WTC11 (cell line): ENCODE measurements around the gene EXOSC1. TPM values are rescaled to one million over a fixed set of nuclear protein-coding genes. Genes with fewer than 3 reads are reported as not detected.

Source experiments
- ATAC-seq: fragments of 200-7000 bp; cut with Tn5 transposase; 2 replicates; pipeline ENCODE4 v1.10.0; 2021; ENCODE audit warnings: mild to moderate bottlenecking, moderate library complexity
- CTCF ChIA-PET: fragments of 300-600 bp; sonication (Branson Sonifier 250); formaldehyde crosslinking; loops from one replicate; lab custom pipeline; 2021; ENCODE audit warnings: antibody characterized with exemption; lab: Charles Lee
- POLR2A ChIA-PET: fragments of 350-600 bp; sonication (Branson Sonifier 250); formaldehyde crosslinking; loops from one replicate; lab custom pipeline; 2021; ENCODE audit warnings: antibody characterized with exemption; lab: Charles Lee
- DNase-seq: peaks from one replicate; pipeline ENCODE4 v3.0.0; 2021; ENCODE audit warnings: low spot score
- H3K27ac Mint-ChIP-seq: 2 replicates; pipeline ENCODE4 v1.8.0; 2021; ENCODE audit warnings: mixed read lengths
- H3K27me3 Mint-ChIP-seq: 2 replicates; pipeline ENCODE4 v1.8.0; 2021; ENCODE audit warnings: low read depth, mild to moderate bottlenecking, moderate library complexity, mixed read lengths
- H3K36me3 Mint-ChIP-seq: 2 replicates; pipeline ENCODE4 v1.8.0; 2021; ENCODE audit warnings: mixed read lengths
- H3K4me1 Mint-ChIP-seq: 2 replicates; pipeline ENCODE4 v1.8.0; 2022; ENCODE audit warnings: mixed read lengths
- H3K4me3 Mint-ChIP-seq: 2 replicates; pipeline ENCODE4 v1.8.0; 2021; ENCODE audit warnings: mild to moderate bottlenecking, moderate library complexity, mixed read lengths
- H3K9me3 Mint-ChIP-seq: 2 replicates; pipeline ENCODE4 v1.8.0; 2021; ENCODE audit warnings: mixed read lengths
- CBFB ChIP-seq: sonication (generic); formaldehyde crosslinking; IDR thresholded peaks from 2 replicates; pipeline ENCODE4 v1.8.1; 2022; ENCODE audit warnings: mild to moderate bottlenecking, low read depth, missing genetic modification reagents
- EMX1 ChIP-seq: fragments of 250-450 bp; sonication (Bioruptor Pico); IDR thresholded peaks from 2 replicates; pipeline ENCODE4 v1.8.0; 2021; ENCODE audit warnings: mild to moderate bottlenecking
- ERG ChIP-seq: fragments of 250-450 bp; sonication (Bioruptor Pico); IDR thresholded peaks from 2 replicates; pipeline ENCODE4 v1.8.0; 2021; ENCODE audit warnings: mild to moderate bottlenecking
- ETV6 ChIP-seq: sonication (generic); formaldehyde crosslinking; IDR thresholded peaks from 2 replicates; pipeline ENCODE4 v1.8.1; 2022; ENCODE audit warnings: mild to moderate bottlenecking, missing genetic modification reagents
- GABPB1 ChIP-seq: sonication (generic); formaldehyde crosslinking; IDR thresholded peaks from 2 replicates; pipeline ENCODE4 v1.8.1; 2023; ENCODE audit warnings: mild to moderate bottlenecking, missing genetic modification reagents
- GTF2I ChIP-seq: fragments of 250-450 bp; sonication (Bioruptor Pico); conservative IDR thresholded peaks from 2 replicates; pipeline ENCODE4 v1.4.0; 2021; ENCODE audit warnings: mild to moderate bottlenecking
- HMGA2 ChIP-seq: fragments of 250-450 bp; sonication (Bioruptor Pico); IDR thresholded peaks from 2 replicates; pipeline ENCODE4 v1.4.0; 2021; ENCODE audit warnings: mild to moderate bottlenecking, moderate library complexity
- MAX ChIP-seq: sonication (generic); formaldehyde crosslinking; IDR thresholded peaks from 2 replicates; pipeline ENCODE4 v1.8.0; 2022; ENCODE audit warnings: mild to moderate bottlenecking, missing genetic modification reagents
- RELA ChIP-seq: sonication (generic); formaldehyde crosslinking; IDR thresholded peaks from 2 replicates; pipeline ENCODE4 v1.8.1; 2022; ENCODE audit warnings: missing genetic modification reagents, mild to moderate bottlenecking, borderline replicate concordance
- SP1 ChIP-seq: sonication (generic); formaldehyde crosslinking; conservative IDR thresholded peaks from 2 replicates; pipeline ENCODE4 v1.8.1; 2022; ENCODE audit warnings: missing genetic modification reagents
- STAT6 ChIP-seq: sonication (generic); formaldehyde crosslinking; conservative IDR thresholded peaks from 2 replicates; pipeline ENCODE4 v1.8.1; 2023; ENCODE audit warnings: mild to moderate bottlenecking, low read depth, missing genetic modification reagents, moderate library complexity
- TP53 ChIP-seq: sonication (generic); formaldehyde crosslinking; IDR thresholded peaks from 2 replicates; pipeline ENCODE4 v1.8.1; 2023; ENCODE audit warnings: mild to moderate bottlenecking, missing genetic modification reagents
- ZNF425 ChIP-seq: fragments of 250-450 bp; sonication (Bioruptor Pico); conservative IDR thresholded peaks from 2 replicates; pipeline ENCODE4 v1.9.0; 2021; ENCODE audit warnings: mild to moderate bottlenecking
- ZSCAN18 ChIP-seq: fragments of 250-450 bp; sonication (Bioruptor Pico); IDR thresholded peaks from 2 replicates; pipeline ENCODE4 v2.1.2; 2022; ENCODE audit warnings: mild to moderate bottlenecking, moderate library complexity
- total RNA-seq: library from RNA; stranded (reverse); gene quantifications from 3 replicates; pipeline ENCODE4 v1.2.3, GENCODE V29; 2021
- TF ChIP-seq, protein P1 (sequence below): sonication (generic); formaldehyde crosslinking; IDR thresholded peaks from 2 replicates; pipeline ENCODE4 v1.8.1; 2023; ENCODE audit warnings: mild to moderate bottlenecking, missing genetic modification reagents, moderate library complexity
- TF ChIP-seq, protein P2 (sequence below): sonication (generic); formaldehyde crosslinking; IDR thresholded peaks from 2 replicates; pipeline ENCODE4 v1.8.0; 2023; ENCODE audit warnings: mild to moderate bottlenecking, missing genetic modification reagents
- TF ChIP-seq, protein P3 (sequence below): sonication (generic); formaldehyde crosslinking; IDR thresholded peaks from 2 replicates; pipeline ENCODE4 v1.8.1; 2022; ENCODE audit warnings: low read depth, missing genetic modification reagents, borderline replicate concordance

The EXOSC1 gene
- total RNA-seq, 1 experiment from 2014 or later: 53.7 TPM

DNA sequence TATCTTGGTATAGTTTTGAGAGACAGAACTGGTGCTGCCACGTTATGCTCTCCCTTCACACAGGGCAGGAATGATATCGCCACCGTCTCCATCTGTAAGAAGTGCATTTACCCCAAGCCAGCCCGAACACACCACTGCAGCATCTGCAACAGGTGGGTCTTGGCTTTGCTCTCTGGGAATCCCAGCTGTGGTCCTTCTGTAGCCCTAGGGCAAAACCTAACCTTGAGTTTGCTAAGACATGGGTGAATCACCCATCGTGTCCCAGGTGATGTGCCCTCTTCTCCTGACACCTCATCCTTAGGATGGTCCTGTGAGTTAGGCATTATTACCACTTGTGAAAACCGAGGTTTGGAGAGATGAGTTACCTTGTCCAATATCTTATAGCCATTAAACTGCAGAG, 6.5 kb upstream of the EXOSC1 start (continued):
- TF ChIP-seq, protein P1, sequence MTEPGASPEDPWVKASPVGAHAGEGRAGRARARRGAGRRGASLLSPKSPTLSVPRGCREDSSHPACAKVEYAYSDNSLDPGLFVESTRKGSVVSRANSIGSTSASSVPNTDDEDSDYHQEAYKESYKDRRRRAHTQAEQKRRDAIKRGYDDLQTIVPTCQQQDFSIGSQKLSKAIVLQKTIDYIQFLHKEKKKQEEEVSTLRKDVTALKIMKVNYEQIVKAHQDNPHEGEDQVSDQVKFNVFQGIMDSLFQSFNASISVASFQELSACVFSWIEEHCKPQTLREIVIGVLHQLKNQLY (CRISPR knock-in tag): no peak
- TF ChIP-seq, protein P2, sequence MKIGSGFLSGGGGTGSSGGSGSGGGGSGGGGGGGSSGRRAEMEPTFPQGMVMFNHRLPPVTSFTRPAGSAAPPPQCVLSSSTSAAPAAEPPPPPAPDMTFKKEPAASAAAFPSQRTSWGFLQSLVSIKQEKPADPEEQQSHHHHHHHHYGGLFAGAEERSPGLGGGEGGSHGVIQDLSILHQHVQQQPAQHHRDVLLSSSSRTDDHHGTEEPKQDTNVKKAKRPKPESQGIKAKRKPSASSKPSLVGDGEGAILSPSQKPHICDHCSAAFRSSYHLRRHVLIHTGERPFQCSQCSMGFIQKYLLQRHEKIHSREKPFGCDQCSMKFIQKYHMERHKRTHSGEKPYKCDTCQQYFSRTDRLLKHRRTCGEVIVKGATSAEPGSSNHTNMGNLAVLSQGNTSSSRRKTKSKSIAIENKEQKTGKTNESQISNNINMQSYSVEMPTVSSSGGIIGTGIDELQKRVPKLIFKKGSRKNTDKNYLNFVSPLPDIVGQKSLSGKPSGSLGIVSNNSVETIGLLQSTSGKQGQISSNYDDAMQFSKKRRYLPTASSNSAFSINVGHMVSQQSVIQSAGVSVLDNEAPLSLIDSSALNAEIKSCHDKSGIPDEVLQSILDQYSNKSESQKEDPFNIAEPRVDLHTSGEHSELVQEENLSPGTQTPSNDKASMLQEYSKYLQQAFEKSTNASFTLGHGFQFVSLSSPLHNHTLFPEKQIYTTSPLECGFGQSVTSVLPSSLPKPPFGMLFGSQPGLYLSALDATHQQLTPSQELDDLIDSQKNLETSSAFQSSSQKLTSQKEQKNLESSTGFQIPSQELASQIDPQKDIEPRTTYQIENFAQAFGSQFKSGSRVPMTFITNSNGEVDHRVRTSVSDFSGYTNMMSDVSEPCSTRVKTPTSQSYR (CRISPR knock-in tag): no peak
- TF ChIP-seq ZSCAN18 (no peak), GABPB1 (no peak)

DNA sequence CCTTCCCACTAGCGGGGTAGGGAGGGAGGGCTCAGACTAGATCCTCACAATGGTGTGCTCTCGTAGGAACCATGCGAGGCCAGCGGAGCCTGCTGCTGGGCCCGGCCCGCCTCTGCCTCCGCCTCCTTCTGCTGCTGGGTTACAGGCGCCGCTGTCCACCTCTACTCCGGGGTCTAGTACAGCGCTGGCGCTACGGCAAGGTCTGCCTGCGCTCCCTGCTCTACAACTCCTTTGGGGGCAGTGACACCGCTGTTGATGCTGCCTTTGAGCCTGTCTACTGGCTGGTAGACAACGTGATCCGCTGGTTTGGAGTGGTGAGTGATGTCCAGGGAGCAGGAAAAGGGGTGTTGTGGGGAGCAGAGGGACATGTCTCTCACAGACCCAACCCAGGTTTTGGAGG, 5.8 kb upstream of the EXOSC1 start:
- peak; percentile 19 for ATAC-seq
- no peaks in the 10 kb centered on the region for H3K27me3 Mint-ChIP-seq

More for the DNA sequence above, 5.8 kb upstream of the EXOSC1 start:
- peaks cover 9% of the 10 kb centered on the region; the same call in 1 of the 2 replicates for H3K4me1 Mint-ChIP-seq
- H3K27ac Mint-ChIP-seq: no peak overlapping the region
- peaks cover 41% of the 10 kb centered on the region for H3K36me3 Mint-ChIP-seq
- TF ChIP-seq HMGA2 (CRISPR knock-in tag): no peak
- TF ChIP-seq CBFB (CRISPR knock-in tag): no peak
- TF ChIP-seq RELA (CRISPR knock-in tag): no peak
- no peak for TF ChIP-seq STAT6 (CRISPR knock-in tag)
- TF ChIP-seq ZNF425 (CRISPR knock-in tag): no peak
- no peak for TF ChIP-seq ETV6
- TF ChIP-seq SP1 (CRISPR knock-in tag): no peak
- TF ChIP-seq ERG (CRISPR knock-in tag): no peak
- TF ChIP-seq MAX (CRISPR knock-in tag): no peak
- TF ChIP-seq, protein P3, sequence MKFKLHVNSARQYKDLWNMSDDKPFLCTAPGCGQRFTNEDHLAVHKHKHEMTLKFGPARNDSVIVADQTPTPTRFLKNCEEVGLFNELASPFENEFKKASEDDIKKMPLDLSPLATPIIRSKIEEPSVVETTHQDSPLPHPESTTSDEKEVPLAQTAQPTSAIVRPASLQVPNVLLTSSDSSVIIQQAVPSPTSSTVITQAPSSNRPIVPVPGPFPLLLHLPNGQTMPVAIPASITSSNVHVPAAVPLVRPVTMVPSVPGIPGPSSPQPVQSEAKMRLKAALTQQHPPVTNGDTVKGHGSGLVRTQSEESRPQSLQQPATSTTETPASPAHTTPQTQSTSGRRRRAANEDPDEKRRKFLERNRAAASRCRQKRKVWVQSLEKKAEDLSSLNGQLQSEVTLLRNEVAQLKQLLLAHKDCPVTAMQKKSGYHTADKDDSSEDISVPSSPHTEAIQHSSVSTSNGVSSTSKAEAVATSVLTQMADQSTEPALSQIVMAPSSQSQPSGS (CRISPR knock-in tag): no peak
- no peak for TF ChIP-seq TP53 (CRISPR knock-in tag)
- no peak for TF ChIP-seq GTF2I (CRISPR knock-in tag)
- no peak for TF ChIP-seq EMX1 (CRISPR knock-in tag)
- DNase-seq: no peak
- no peaks in the 10 kb centered on the region for H3K9me3 Mint-ChIP-seq
- ChIA-PET POLR2A (no interaction called here), CTCF (no interaction called here)
- no peak overlapping the region for H3K4me3 Mint-ChIP-seq
